Adrenal gland (tissue), 5 donors: ENCODE measurements around the gene FSTL5.

Source experiments
- POLR2A ChIP-seq, 2 donors: fragments of 450-650 bp; IDR thresholded peaks; one replicate each; pipeline ENCODE4 v1.6.1; 2017; ENCODE audit warnings: antibody characterized with exemption in 2 of 2, mild to moderate bottlenecking in 2 of 2, moderate library complexity in 1 of 2
- TF ChIP-seq, protein P1 (sequence below), 6 experiments: fragments of 450-650 bp in 4 of 6; fragments of 200-600 bp in 2 of 6; sonication (generic) in 1 of 6; IDR thresholded peaks; 1 replicate in 5 of 6; 2 replicates in 1 of 6; pipeline versions ENCODE4 v1.5.1 to v1.8.0; 2016 to 2021; ENCODE audit warnings: antibody characterized with exemption in 6 of 6, mild to moderate bottlenecking in 2 of 6, moderate library complexity in 1 of 6
- donor health status: DM: no; HTN: no; CAD: no.

DNA sequence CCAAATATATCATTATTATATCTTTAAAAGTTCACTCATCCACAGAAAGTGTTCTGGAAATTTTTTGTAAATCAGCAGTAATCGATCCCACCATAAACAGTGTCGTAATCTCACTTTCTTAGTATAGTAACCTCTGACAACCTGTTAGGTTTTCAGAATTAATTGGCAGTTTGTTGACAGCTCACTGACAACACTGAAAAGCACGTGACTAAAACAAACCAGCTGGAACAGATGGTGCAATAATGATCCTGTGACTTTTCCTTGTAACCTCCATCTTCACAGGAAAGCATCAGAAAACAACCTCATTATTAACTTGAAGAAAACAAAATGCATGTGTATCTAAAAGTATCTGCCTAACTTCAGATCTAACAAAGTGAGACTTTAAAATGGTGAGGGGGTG lies 48.5 kb downstream of the FSTL5 start:
- TF ChIP-seq, protein P1, sequence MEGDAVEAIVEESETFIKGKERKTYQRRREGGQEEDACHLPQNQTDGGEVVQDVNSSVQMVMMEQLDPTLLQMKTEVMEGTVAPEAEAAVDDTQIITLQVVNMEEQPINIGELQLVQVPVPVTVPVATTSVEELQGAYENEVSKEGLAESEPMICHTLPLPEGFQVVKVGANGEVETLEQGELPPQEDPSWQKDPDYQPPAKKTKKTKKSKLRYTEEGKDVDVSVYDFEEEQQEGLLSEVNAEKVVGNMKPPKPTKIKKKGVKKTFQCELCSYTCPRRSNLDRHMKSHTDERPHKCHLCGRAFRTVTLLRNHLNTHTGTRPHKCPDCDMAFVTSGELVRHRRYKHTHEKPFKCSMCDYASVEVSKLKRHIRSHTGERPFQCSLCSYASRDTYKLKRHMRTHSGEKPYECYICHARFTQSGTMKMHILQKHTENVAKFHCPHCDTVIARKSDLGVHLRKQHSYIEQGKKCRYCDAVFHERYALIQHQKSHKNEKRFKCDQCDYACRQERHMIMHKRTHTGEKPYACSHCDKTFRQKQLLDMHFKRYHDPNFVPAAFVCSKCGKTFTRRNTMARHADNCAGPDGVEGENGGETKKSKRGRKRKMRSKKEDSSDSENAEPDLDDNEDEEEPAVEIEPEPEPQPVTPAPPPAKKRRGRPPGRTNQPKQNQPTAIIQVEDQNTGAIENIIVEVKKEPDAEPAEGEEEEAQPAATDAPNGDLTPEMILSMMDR (IDR thresholded peaks at IDR 0.05) = no peak
- TF ChIP-seq POLR2A (IDR thresholded peaks at IDR 0.05) = no peak
